ENCODE data around the gene TMED10.
A peak's percentile ranks its signal among the peaks of the same experiment; 100 is the strongest.
"Not testable (repeated sequence)": the region's sequence is repeated elsewhere in the genome, so short reads cannot be mapped to it uniquely, and the experiment has no call there.

The TMED10 gene

DNA sequence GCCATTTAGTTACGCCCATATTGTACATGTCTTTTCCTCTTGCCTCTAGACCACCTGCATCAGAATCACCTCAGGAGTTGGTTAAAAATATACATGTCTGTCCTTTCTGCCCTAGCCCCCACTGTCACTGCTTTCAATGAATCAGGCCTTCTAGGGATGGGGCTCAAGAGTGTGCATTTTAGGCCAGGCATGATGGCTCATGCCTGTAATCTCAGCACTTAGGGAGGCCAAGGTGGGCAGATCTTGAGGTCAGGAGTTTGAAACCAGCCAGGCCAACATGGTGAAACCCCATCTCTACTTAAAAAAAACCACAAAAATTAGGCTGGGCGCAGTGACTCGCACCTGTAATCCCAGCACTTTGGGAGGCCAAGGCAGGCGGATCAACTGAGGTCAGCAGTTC lies 13.6 kb upstream of the TMED10 start:
- no peak for DNase-seq (ENCODE audit: low spot score)

DNA sequence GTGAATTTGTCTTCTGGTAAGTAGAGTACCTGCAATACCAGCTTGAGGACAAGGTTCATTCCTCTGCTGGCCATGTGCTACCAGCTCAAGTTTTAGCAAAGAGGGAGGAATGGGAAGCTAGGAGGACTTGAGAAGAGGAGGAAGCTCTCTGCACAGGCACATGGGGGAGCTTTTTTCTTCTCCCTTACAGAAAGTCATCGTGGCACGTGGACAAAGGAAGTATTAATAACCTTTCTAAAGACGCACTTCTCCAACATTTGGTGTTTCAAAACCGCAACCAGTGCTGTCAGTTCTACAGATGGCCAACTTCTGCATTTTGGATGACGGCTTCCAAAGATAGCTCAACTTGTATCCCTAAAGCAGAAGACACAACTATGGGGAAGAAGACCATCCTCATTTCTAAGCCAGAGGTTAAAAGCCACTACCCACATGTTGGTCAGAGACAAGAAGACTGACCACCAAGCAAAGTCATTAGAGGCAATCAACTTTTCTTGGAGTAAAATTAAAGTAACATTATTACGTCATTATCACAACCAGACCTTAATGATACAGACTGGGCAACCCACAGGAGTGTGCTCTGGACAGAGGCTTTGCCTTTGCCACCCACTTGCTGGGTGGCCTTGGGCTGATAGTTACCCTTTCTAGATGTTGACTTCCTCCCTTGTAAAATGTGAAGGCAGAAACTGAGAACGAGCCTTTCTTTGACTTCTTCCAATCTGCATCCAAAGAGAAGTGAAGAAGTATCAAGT lies 12.3 kb upstream of the TMED10 start:
- DNase-seq (ENCODE audit: low spot score): no peak

- DNase-seq (ENCODE audit: low spot score): no peak
These were observed 11.7 kb upstream of the TMED10 start for GRCh38 chr14:75188086-75188485.

DNA sequence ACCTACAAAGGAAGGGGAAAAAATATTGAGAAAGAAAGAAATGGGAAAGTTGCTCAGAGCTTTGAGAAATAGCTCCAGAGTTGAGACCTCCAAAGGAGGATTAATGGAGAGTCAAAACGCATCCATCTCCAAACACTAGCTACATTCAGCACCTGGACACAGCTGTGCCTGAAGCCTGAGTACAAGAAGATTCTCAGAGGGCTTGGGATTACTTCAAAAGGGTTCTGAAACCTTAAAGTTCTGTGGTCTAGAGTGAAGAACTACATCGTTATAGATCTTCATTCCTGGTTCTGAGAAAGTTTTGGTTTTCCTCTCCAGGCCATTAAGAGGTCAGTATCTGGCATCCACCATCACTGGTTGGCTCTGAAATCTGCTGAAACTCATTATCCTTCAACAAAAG lies 10.5 kb upstream of the TMED10 start:
- no peak for DNase-seq (ENCODE audit: low spot score)

DNA sequence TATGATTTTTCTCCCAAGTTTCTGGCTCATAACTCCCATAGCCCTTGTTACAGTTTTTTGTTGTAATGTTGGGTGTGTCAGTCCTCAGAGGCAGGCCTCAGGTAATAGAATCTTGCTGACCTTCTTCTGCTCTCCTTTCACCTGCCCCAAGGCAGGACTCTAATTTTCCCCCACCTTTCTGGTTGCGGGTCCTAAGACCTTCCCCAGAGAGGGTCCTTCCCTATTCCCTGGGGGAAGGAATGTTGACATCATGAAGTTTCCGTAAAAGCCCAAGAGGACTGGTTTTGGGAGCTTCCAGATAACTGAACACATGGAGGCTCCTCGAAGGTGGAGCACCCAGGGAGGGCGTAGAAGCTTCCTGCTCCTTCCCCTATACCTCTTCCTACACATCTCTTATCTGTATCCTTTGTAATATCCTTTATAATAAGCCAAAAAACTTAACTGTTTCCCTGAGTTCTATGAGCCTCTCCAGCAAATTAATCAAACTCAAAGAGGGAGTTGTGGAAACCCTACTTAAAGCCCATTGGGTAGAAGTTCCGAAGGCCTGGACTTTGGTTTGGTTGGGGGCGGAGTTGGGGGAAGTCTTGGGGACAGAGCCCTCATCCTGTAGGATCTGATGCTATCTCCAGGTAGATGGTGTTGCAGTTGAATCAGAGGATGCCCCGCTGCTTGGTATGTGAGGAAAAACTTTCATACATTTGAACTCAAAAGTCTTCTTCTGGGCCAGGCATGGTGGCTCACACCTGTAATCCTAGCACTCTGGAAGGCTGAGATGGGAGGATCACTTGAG lies 9.0 kb upstream of the TMED10 start:
- DNase-seq (ENCODE audit: low spot score): no peak

DNA sequence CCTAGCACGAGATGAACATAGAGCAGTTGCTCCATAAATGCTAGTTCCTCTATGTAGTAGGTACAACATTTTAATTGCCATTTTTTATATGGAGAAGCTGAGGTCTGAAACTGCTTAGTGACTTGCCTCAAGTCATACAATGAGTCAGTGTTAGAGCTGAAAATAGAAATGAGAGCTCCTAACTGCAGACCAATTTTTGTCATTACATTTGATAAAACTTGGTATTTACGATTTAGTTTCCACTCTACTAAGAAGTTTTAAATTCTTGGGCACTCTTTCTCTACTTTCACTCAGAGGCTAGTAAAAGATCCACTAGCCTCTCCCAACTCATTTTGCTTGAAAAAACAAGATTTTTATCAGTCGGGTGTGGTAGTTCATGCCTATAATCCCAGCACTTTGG lies 8.1 kb upstream of the TMED10 start:
- no peak for DNase-seq (ENCODE audit: low spot score)

- no peak for DNase-seq (ENCODE audit: low spot score)
These were observed 7.6 kb upstream of the TMED10 start for GRCh38 chr14:75184039-75184438.

DNA sequence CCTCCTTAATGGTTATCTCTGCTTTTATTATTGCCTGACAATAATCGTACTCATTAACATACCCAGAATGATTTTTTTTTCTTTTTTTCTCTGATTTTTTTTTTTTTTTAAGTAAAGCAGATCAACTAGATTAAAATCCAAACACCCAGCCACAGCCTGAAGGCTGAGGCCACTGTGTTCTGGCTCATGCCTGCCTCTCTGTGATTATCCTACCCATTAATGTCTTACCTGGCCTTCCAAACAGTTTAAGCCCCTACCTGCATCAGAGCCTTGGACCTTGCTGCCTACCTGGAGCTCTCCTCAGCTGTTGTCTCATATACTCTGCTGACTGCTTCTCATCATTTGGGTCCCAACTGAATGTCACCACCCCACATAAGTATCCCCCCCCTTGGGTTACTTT lies 6.8 kb upstream of the TMED10 start:
- no peak for DNase-seq (ENCODE audit: low spot score)

GRCh38 chr14:75182821-75183220 lies 6.4 kb upstream of the TMED10 start:
- no peak for DNase-seq (ENCODE audit: low spot score)

DNA sequence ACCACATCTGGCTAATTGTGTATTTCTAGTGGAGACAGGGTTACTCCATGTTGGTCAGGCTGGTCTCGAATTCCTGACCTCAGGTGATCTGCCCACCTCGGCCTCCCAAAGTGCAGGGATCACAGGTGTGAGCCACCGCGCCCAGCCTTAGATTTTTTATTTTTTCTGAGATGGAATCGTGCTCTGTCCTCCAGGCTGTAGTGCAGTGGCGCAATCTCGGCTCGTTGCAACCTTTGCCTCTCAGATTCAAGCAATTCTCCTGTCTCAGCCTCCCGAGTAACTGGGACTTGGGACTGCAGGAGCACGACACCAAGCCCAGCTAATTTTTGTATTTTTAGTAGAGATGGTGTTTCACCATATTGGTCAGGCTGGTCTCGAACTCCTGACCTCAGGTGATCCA lies 5.8 kb upstream of the TMED10 start:
- not testable (repeated sequence) for DNase-seq (ENCODE audit: low spot score)

- DNase-seq (ENCODE audit: low spot score): no peak
These were observed 5.1 kb upstream of the TMED10 start for GRCh38 chr14:75181293-75182062.

DNA sequence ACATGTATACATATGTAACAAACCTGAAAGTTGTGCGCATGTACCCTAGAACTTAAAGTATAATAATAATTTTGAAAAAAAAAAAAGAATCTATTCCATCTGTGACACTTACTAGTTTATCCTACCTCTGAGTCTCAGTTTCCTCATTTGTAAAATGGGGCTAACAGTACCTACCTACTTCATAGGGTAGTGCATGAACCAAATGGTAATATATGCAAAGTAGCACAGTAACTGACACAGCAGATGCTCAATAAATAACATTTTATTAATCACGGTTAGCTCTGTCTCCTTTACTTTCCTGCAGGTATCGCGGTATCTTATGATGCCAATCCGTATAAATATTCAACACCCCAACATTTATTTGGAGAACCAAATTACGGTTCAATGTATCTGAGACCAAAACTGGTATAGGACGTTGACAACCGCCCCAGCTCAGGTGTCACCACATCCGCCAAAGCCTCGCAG lies 703 bp downstream of the TMED10 start:
- DNase-seq (ENCODE audit: low spot score): no peak

DNA sequence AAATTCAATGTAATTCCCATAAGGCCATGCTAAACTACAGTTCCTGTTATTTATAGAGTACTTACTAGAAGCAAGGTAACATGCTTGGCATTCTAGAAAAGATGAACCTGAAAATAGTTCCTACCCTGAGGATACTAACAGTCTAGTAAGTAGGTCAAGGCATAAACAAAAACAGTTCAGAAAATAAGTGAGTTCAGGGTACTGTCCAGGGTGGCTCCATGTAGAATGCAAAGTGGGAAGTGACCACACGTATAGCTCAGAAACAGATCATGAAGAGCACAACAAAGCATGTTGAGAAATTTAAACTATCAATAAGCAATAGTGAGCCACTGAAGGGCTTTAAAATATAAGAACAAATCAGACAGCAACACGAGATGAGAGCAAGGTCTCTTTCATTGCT lies 2.3 kb downstream of the TMED10 start:
- no peak for DNase-seq (ENCODE audit: low spot score)

DNA sequence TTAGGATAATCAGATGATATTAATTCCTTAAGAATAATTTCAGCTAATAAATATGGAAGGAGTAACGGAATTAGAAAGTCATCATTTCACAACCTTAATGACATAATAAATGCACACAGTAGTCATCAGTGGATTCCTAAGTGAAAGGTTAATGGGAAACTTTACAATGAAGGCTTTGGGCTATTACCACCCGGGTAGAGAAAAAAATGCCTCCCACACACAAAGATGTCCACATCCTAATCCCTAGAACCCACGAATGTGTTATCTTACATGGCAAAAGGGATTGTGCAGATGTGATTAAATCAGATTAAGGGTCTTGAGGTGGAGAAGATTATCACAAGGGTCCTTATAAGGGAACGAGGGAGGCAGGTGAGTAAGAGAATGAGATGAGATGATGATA lies 5.6 kb downstream of the TMED10 start:
- DNase-seq (ENCODE audit: low spot score): no peak

GRCh38 chr14:75168586-75169335 lies 7.7 kb downstream of the TMED10 start:
- DNase-seq (ENCODE audit: low spot score): no peak

DNA sequence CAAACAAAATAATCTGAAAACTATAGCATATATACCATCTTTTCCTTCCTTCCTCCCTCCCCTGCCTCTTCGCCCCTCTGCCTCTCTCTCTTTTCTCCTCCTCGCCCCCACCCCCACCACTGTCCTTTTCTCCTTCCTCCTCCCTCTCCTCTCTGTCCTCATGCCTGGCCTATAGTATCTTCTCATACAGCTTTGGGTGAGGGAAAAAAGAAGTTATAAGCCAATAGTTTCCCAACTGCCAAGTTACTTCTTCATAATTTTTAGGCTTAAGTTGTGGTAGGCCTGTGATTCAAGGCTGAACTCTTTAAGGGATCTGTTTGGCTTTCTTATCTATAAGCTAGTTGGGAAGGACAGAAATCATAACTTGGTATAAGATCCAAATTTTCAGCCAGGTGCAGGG lies 9.1 kb downstream of the TMED10 start:
- no peak for DNase-seq (ENCODE audit: low spot score)

DNA sequence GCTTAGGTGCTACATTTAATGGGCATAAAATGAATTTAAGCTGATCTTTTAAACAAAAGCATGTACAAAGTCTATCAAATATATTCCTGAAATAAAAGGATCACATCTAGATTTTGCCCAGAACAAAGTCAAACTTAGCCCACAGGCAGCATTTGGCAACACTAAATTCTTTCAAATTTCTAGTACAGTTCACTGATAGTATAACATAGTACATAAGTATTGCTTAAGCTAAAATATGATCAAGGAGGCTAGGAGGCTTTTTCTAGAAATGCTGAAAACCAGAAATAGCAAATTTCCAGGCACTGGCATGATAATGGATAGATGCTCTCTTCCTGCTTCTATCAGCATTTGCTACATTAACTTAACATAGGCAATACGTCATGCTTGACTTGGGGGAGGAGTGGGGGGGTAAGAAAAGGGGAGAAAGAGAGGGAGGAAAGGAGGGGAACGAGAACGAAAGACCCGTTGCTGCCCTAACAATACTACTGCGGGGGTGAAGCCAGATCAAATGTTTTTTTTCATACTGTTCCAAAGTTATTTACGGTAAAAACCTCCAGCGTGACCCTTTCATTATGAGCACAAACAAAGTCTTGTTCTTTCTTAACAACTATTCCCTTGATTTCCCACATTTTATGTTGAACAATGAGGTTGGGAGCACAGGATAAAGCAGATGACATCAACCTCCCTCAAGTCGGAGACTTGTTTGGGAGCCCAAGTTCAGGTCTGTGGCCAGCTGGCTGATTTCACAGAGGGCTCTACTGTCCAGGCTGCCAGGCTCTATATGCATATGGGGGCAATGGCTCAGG lies 10.6 kb downstream of the TMED10 start:
- DNase-seq (ENCODE audit: low spot score): peak; percentile 89

DNA sequence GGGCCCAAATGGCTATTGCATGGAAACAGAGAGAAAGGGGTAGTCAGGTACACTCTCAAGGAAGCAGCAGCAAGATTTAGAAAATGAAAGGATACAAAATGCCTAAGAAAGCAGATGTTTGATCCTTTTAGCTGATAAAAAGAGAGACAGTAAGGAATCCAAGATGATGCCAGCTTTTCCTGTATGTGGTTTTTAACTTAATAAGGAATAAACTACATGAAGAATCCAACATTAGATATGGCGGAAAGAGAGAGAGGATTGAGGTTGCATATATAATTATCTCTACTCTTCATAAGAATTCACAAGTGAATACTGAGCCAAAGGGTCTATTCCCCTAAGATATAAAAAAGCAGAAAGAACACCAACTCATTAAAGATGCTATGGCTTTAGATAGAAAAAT lies 11.6 kb downstream of the TMED10 start:
- DNase-seq (ENCODE audit: low spot score): no peak

- no peak for DNase-seq (ENCODE audit: low spot score)
These were observed 12.7 kb downstream of the TMED10 start for GRCh38 chr14:75163677-75164076.

GRCh38 chr14:75162631-75163030 lies 13.8 kb downstream of the TMED10 start:
- DNase-seq (ENCODE audit: low spot score): no peak
